ENCODE results near the gene TSTD2. TPM values are rescaled to one million over a fixed set of nuclear protein-coding genes. Genes with fewer than 3 reads are reported as not detected.
A peak's percentile ranks its signal among the peaks of the same experiment; 100 is the strongest.

Gene TSTD2
- polyA plus RNA-seq, 1 of the 3 experiments (the other 2 are of a cell fraction), result 11.5 TPM

- TF ChIP-seq, protein P1, sequence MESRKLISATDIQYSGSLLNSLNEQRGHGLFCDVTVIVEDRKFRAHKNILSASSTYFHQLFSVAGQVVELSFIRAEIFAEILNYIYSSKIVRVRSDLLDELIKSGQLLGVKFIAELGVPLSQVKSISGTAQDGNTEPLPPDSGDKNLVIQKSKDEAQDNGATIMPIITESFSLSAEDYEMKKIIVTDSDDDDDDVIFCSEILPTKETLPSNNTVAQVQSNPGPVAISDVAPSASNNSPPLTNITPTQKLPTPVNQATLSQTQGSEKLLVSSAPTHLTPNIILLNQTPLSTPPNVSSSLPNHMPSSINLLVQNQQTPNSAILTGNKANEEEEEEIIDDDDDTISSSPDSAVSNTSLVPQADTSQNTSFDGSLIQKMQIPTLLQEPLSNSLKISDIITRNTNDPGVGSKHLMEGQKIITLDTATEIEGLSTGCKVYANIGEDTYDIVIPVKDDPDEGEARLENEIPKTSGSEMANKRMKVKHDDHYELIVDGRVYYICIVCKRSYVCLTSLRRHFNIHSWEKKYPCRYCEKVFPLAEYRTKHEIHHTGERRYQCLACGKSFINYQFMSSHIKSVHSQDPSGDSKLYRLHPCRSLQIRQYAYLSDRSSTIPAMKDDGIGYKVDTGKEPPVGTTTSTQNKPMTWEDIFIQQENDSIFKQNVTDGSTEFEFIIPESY (IDR thresholded peaks at IDR 0.05; ENCODE audit: borderline replicate concordance, low read depth), result no peak
- TF ChIP-seq NRF1 (IDR thresholded peaks at IDR 0.05; ENCODE audit: low read depth, low read length), result no peak
Measured at GRCh38 chr9:97633859-97634490, 807 bp upstream of the TSTD2 start (continued).

DNA sequence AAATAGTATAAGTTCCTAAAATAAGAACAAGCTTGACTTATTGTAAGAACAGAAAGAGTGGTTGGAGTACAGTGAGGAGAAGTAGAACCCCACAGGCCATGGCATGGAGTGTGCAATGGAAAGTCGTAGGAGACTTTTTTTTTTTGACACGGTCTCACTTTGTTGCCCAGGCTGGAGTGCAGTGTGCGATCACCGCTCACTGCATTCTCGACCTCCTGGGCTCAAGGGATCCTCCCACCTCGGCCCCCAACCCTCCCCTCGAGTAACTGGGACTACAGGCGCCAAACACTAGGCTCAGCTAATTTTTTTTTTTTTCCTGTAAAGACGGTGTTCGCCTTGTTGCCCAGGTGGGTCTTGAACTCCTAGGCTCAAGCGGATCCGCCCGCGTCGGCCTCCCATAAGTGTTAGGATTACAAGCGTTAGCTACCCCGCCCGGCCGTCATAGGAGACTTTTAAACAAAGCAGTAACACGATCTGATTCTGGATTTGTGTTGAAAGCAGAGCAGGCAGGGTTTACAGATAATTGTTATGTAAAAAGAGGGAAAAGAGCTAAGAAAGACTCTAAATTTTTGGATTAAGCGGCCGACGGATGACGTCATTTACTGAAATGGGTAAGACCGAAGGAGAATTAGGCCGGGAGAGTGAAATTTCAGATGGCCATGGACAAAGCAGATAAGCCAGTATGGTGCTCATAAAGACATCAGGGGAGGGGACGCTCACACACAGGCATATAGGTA is 752 bp downstream of the TSTD2 start:
- peaks cover 19 to 20% of the 10 kb centered on the region in 2 experiments; a peak in 3 of 4 replicates for H3K4me1 ChIP-seq (ENCODE audit: control insufficient read depth in 1 of 2, insufficient read depth in 2 of 2, low read depth in 1 of 2, low read length in 1 of 2)
- CTCF ChIA-PET, result interaction anchor here (1.1 to 6.6 kb wide), 6 partner anchors 14 to 775 kb away, joined by 3 to 41 read pairs (median 9); partner anchors contain the start of gene TMOD1
- H3K27ac ChIP-seq (ENCODE audit: low read depth in 2 of 2, low read length in 1 of 2), result peak overlapping the region; percentile 99 to 100
- no peak for TF ChIP-seq USF2 (IDR thresholded peaks at IDR 0.05; ENCODE audit: borderline replicate concordance, low read depth, low read length)
- TF ChIP-seq, protein P2, sequence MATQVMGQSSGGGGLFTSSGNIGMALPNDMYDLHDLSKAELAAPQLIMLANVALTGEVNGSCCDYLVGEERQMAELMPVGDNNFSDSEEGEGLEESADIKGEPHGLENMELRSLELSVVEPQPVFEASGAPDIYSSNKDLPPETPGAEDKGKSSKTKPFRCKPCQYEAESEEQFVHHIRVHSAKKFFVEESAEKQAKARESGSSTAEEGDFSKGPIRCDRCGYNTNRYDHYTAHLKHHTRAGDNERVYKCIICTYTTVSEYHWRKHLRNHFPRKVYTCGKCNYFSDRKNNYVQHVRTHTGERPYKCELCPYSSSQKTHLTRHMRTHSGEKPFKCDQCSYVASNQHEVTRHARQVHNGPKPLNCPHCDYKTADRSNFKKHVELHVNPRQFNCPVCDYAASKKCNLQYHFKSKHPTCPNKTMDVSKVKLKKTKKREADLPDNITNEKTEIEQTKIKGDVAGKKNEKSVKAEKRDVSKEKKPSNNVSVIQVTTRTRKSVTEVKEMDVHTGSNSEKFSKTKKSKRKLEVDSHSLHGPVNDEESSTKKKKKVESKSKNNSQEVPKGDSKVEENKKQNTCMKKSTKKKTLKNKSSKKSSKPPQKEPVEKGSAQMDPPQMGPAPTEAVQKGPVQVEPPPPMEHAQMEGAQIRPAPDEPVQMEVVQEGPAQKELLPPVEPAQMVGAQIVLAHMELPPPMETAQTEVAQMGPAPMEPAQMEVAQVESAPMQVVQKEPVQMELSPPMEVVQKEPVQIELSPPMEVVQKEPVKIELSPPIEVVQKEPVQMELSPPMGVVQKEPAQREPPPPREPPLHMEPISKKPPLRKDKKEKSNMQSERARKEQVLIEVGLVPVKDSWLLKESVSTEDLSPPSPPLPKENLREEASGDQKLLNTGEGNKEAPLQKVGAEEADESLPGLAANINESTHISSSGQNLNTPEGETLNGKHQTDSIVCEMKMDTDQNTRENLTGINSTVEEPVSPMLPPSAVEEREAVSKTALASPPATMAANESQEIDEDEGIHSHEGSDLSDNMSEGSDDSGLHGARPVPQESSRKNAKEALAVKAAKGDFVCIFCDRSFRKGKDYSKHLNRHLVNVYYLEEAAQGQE (IDR thresholded peaks at IDR 0.05; ENCODE audit: low read depth, low read length), result no peak
- no peak for TF ChIP-seq YY1 (IDR thresholded peaks at IDR 0.05; ENCODE audit: low read depth)
- H3K4me2 ChIP-seq, result peak overlapping the region; percentile 95
- H3K9me3 ChIP-seq, result no peaks in the 10 kb centered on the region
- H4K20me1 ChIP-seq (ENCODE audit: insufficient read depth), result peaks cover 13% of the 10 kb centered on the region
- H3K9me2 ChIP-seq, result no peaks in the 10 kb centered on the region
- H3K79me2 ChIP-seq (ENCODE audit: insufficient read depth), result peaks cover 80% of the 10 kb centered on the region
- H2AFZ ChIP-seq (ENCODE audit: low read depth), result peak overlapping the region; percentile 89
- no peaks in the 10 kb centered on the region for H3K27me3 ChIP-seq (ENCODE audit: insufficient read depth)
- no peak for DNase-seq
- H3K9ac ChIP-seq, result peak overlapping the region; percentile 98
- peak overlapping the region; percentile 92 to 99 for H3K4me3 ChIP-seq (ENCODE audit: low read depth in 2 of 2, low read length in 1 of 2)
- peaks cover 5 to 7% of the 10 kb centered on the region in 2 experiments for H3K36me3 ChIP-seq (replicated peaks in 1 of 2; ENCODE audit: control insufficient read depth in 1 of 2, insufficient read depth in 2 of 2, low read length in 1 of 2)
- WGBS (ENCODE audit: low lambda C conversion rate), result 1% methylated on average over 27 of the region's 27 CpGs
- POLR2A ChIA-PET, result interaction anchor here (0.6 to 2.2 kb wide), 13 partner anchors 11 to 778 kb away, joined by 3 to 10 read pairs (median 6); partner anchors contain the start of genes ANP32B, TBC1D2, TMOD1 and XPA
- peaks cover 20% of the 10 kb centered on the region for H3F3A ChIP-seq (replicated peaks; ENCODE audit: insufficient read depth)

All from SK-N-SH (cell line).